ENCODE measurements around the gene CLMN.
"Not testable (repeated sequence)": the region's sequence is repeated elsewhere in the genome, so short reads cannot be mapped to it uniquely, and the experiment has no call there.

Gene CLMN

DNA sequence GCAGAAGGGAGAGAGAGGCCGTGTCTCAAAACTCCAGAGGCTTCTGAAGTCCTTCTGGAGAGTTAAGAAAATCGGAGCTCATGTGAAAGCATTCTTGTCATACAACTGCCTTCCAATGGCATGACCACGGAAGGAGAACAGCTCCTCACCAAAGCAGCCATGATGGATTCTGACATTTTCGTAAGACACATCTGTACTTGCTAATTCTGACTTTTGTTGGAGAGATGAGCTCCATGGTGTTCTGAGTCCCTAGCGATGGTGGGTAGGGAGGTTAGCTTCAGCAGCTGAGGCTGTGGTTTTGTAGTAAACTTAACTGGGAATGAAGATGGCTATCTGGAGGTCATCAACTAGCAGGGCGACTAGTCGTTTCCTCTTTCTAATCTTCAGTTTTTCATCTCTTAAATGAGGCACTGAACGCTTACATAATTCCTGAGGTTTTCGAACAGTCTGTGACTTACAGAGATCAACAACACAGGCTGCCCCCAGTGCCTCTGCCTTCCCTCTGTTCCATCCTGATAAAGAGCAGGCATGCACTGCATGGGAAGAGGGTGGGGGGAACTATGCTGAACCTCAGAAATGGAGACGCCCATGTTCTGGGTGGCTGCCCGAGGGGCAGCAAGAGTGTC is 133.8 kb downstream of the CLMN start:
- no peak for FAIRE-seq

DNA sequence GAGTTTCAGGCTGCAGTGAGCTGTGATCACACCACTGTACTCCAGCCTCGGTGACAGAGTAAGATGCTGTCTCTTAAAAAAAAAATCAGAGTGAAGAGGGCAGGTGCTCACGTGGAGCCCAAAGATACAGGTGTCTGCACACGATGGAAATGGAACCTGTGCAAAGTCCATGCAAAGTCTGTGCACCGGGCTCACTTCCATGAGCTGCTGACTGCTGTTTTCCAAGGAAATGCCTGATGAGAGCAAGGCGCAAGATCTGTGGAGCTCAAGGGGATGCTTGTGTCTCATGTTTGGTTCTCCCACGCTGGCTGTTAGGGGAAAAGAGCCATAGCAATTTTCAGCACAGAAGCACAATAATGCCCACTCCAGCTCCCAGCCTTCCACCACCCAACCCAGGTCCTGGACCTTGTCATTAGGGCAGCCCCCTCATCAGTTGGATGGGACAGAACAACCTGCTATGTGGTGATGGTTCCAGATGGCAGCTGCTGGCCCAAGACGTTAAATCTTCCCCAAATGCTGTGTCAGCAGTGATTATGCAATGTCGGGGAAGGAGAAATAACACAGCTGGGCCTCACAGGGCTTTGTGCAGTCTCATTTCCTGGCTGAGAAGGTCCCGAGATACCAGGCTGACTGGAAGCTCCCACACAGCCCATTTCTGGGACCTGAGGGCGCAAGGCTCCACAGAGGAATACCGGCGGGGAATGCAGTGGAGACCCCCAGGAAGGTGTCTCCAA is 134.5 kb downstream of the CLMN start:
- no peak for FAIRE-seq

DNA sequence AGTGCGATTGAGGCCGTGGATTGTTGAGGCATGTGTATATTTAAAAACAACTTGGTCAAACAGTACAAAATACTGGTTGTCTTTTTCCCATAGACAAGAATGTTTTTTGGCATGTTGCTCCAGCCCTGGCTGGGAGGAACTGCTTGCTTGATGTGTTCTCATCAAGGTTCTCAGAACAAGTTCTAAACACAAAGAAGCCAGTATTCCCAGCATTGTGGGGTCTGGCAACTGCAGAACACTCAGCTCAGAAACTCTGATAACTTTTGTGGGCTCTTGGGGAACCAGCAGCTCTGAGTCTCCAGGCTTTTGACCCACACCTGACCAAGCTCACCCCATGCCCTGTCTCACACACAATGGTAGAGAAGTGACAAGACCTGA is 135.3 kb downstream of the CLMN start:
- no peak for FAIRE-seq

DNA sequence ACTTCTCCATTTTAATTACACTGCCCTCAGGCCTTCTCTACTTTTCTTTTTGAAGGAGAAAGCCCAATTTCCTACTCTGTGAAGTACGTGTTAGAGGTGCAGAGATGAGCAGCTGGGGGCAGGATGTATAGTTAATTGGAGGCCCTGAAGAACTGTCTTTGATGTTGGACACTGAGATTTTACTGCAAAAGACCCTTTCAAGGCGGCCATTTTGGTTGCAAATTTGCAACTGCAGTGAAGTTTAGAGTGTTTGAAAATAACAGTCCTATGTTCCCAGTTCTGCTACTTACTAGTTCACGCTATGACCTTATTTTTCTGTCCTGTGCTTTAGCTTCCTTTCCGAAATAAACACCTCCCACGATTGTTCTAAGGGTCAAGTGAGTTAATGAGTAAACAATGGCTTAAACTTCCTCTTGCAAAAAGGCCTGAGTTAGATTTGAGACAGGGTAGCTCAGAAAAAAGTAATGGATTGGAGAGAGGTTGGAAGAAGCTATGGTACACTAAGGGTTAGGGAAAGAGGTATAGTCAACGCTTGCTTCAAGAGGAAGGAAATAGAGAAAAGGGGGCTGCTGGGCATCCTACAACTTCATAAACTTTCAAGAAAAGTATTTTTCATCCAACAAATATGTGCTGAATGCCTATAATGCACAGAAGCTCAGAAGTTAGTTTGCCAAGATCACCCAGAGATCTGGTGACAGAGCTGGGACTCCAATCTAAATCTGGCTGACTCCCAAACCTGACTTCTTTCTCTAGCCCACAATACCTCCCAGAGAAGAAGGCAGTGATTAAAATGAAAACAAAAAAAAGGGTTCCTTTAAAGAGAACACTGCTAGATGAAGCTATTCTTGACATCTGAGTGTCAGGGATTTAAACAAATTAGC is 135.9 kb downstream of the CLMN start:
- no peak for FAIRE-seq

DNA sequence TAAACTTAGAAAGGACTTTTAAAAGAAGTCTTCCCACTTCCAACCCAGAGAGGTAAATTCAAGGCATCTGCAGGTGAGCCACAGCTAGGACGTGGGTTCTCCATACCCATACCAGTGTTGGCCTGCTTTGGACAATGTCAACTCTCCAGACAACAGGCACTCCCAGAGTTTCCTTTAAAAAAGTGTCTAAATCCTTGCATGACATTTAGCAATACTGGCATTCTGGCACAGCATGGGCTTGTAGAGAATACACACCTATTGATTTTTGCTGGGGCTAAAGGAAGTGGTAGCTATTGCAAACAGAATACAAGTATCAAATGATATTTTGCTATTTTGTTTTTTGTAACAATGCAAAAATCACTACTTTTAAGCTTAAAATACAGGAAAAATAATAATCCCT is 136.6 kb downstream of the CLMN start:
- no peak for FAIRE-seq

DNA sequence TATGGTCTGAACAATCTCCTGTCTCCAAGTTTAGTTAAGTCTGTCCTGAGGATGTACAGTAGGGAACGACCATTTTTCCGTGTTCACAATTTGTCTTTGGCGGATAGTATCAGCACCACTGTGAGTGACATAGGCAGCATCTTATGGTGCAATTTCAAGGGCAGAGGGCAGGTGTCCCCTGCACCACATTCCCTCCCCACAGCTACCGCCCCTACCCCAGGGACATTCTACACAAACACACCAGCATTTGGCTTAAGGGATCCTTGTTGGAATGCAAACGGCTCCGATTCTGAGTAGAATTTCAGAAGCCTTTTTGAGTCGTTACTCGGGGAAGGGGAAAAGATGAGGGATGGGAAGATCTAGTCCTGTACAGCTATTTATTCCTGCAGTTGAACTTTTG is 137.3 kb downstream of the CLMN start:
- no peak for FAIRE-seq

DNA sequence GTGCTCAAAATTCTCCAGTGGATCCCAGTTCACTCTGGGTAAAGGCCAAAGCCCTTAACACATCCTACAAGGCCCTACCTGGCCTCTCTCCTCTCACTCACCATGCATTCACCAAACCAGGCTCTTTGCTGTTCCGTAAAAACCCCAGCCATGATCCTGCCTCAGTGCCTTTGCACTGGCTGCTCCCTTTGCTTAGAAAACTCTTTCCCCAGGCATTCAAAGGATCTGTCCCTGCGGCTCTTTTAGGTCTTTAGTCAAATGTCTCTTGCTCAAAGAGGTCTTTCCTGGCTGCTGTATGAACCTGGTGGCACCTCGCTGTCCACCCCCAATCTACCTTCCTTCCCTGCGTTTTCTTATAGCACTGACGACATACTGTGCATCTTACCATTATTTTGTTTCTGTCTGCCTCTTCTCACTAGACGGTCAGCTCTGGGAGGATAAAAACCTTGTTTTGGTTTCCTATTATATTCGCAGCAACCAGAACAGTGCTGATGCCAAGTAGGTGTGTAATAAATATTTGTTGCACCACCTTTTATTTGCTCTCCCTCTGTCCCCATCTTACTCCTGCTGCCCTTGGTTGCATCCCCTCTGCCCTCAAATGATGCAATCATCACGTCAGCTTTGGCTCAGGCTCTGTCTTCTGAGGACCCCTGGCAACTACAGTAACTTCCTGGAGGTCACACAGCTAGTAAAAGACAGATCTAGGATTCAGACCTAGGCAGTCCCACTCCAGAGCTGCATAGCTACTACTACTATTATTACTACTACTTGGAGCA is 138.6 kb downstream of the CLMN start:
- FAIRE-seq, result no peak

DNA sequence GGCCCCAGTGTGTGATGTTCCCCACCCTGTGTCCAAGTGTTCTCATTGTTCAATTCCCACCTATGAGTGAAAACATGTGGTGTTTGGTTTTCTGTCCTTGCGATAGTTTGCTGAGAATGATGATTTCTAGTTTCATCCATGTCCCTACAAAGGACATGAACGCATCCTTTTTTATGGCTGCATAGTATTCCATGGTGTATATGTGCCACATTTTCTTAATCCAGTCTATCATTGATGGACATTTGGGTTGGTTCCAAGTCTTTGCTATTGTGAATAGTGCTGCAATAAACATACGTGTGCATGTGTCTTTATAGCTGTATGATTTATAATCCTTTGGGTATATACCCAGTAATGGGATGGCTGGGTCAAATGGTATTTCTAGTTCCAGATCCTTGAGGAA is 144.0 kb downstream of the CLMN start:
- FAIRE-seq, result not testable (repeated sequence)

DNA sequence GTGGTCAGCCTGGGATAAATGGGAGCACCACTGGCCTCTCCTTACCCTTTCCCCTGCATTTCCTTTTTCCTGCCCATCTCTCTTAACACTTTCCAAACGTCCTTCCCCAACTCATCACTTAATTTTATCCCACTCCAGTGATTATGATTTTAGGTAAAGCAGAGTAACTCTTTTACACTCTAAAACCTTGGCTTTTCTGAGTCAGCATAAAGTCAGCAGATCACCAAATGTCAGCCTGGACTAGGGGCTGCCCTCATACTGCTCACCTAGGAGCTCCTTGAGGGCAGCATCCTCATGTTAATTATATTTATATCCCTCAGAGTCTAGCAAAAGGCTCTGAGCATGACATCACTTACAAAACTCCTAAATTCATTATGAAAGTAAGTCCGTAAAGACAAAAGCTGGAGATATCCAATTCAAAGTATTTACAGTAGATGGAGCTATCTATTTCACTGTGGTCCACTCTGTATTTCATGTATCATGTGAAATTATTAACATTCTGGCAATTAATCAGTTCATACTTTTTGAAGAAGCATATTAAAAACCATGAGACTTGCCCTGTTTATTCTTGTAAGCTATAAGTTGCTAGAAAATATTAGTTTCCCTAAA is 145.4 kb downstream of the CLMN start:
- peak; percentile 39 for FAIRE-seq

DNA sequence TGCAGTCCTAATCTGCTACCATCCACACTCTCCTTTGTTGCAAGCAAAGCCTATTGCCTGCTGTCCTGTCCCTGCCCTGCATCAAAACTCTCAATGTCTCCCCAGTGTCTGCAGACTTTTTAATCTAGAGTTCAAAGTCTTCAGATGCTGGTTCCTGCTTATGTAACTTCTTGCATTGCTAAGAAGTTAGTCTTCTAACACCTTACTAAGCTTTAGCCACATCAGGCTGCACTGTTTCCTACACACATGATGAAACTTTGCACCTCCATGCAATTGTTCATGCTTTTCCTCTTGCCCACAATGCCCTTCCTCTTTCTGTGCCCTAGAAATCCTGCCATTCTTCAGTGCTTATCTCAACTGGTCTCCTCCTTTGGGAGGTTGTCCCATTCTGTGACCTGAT is 146.2 kb downstream of the CLMN start:
- no peak for FAIRE-seq

DNA sequence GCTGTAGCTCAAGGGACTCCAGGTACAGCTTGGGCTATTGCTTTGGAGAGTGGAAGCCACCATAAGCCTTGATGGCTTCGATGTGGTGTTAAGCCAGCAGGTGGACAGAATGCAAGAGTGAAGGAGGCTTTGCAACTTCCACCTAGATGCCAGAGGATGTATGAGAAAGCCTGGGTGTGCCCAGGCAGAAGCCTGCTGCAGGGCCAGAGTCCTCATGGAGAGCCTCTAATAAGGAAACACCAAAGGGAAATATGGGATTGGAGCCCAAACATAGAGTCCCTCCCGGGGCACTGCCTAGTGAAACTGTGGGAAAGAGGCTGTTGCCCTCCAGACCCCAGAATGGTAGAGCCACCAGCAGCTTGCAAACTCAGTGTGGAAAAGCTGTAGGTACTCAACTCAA is 152.5 kb downstream of the CLMN start:
- FAIRE-seq, result no peak

DNA sequence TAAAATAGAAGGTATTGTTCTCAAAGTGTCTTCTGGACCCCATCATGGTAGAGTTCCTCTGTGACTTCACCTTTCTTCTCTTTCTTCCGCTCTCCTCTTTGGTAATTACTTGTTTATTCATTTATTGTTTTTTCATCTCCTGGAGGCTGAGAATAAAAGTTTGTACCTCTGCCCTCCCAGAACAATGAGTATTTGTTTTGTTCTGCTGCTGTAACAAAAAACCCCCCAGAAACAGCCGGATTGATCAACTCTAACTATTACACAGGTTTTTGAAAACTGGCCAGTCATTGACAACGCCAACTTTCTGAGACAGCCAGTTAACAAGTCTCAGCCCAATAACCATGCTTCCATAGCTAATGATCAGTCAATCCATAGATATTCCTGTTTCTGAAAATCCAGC is 154.2 kb downstream of the CLMN start:
- FAIRE-seq, result no peak

DNA sequence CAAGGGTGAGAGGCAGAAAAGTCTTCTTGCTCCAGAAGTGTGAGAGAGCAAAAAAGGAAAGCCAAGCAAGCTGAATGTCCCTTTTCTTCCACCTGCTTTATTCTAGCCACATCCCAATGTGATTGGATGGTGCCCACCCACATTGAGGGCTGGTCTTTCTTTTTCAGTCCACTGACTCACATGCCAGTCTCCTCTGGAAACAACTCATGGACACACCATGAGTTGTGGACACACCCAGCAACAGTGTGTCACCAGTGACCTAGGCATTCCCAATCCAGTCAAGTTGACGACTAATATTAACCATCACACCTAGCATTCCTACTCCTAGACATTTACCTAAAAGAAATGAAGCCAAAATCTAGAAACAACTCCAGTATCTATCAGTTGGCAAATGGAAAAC is 155.2 kb downstream of the CLMN start:
- no peak for FAIRE-seq

DNA sequence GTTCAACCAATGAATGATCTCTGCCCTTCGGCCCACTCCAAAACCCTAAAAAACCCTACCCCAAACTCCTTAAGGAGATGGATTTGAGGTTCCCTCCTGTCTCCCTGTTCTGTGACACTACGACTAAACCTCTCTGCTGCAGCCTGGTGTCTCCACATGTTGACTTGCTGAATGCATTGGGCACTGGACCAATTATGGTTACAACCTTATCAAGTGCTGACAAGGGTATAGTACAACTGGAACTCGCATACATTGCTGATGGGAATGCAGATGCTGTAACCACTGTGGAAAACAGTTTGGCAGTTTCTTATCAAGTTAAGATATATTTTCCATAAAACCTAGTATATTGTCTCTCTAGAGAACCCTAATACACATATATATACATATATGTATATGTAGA is 156.0 kb downstream of the CLMN start:
- FAIRE-seq, result no peak

DNA sequence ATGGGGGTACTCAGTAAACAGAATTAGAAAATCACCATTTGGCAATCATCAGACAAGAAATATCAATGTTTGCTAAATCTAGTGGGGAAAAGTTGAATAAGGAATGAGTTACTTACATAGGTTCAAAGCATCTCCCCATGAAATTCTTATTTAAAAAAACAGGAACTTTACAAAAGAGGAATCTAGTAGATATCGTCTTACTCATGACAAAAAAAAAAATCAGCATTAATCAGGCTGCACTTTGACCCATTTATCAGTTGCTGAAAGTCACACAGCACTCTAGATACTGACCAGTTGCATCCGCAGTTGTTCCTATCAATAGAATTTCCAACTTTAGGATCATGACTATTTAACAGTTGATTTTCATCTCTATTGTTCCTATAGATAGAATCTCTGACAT is 156.6 kb downstream of the CLMN start:
- no peak for FAIRE-seq

DNA sequence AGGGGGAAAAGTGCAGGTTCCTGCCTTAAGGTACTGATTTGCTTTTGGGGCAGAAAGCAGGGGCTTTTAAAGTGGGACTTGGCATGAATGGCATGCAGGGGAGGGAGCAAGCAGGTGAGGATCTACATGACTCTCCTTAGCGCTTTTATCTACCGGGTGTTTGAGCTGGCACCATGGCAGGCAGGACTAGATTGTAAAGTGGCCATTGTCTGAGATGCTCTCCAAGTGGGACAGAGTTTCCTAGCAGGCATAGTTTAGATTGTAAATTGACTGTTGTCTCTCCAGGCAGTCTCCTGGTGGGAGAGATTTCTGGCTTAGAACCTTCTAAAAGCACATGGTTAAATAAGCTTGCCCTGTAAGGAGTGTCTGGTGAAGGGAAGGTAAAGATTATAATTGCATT is 157.1 kb downstream of the CLMN start:
- FAIRE-seq, result no peak

DNA sequence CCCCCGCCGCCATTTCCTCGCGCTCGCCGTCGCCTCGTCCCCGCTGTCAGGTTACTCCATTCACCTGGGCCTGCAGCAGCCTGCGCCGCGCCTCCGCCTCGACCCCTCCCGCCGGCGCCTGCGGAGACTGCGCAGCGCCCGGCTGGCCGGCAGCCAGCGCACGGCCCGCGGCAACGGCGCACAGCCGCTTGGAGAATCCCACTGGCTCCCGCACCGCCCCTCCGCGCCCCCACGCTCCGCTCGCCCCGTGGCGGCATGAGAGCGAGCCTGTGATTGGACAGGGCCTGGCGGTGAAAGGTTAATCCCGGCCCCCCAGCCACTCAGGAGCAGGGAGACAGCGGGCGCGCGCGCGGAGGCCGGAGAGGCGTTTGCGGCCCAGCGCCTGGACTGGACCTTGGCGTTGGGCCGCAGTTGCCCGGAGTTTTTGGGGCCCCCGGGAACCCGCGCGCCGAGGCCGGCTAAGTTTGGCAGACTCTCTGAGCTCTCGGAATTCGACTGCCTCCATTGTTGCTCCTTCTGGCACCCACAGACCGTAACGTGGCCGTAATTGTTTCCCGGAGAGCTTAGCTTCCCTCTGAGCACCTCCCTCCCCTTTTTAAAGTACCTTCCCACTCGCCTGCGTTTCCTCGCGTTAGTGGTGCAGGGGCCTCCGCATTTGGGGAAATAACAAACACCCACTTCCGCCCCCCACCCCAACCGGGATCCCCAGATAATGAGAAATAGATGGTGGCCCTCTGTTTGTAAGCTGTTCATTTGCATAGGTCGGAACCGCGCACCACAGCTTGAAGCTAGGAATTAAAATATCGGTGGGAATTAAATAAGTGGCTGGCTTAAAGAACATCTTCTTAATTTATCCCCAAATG is 162.2 kb downstream of the CLMN start, which contains the start of gene DICER1:
DICER1 (minus strand) TSS at position 203 of the 863 bp plus-strand sequence. CDS start 24,071 bp downstream, outside the sequence.
- FAIRE-seq, result no peak

DNA sequence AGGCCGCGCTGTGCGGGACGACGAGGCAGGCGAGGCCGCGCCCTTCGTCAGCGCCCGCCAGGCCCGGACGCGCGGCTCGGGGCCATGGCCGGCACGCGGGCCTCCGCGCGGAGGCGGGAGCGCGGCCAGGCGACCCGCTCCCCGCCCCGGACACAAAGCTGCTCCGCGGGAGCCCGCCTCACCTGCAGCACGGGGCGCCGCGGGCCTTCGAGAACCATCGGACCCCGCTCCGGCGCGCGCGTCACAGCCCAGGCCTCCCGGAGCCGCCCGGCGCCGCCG is 162.7 kb downstream of the CLMN start:
- no peak for FAIRE-seq

DNA sequence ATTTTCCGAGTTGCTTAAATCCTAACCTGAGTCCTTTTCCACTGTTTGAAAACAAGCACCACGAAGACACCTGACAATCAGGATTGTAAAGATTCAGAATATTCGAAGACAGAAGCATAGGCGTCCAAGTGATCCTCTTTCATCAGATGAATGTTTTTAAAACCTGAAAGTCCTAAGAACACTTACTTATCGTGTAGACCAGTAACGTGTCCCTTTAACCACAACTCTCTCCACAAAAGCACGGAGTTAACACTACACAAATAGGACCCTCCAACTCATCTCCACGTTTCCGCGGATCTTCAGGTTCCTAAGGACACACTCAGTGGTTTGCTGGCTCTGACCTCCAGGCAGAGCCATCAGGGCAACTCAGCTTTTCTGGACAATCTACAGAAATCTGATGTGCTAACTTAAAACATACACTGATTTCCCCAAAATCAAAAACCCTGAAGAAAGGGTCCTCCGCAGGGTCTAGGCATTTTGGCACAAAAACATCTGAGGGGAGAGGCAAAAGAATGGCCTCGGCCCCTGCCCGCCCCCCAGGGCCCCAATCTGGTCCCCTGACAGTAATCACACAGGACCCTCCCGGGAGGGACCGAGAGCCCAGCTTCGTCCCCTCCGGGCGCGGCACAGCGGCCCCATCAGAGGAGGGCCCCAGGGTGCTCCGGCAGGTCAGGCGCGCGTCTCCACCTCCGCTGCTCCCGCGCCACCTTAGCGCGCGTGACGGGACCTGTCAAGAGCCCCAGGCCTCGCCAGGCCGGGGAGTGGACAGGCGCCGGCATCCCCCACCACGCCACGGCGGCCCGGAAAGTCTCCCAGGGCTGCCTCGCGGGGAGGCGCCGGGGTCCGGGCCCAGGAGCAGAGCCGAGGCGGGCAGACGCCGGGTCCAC is 163.3 kb downstream of the CLMN start:
- FAIRE-seq, result no peak

DNA sequence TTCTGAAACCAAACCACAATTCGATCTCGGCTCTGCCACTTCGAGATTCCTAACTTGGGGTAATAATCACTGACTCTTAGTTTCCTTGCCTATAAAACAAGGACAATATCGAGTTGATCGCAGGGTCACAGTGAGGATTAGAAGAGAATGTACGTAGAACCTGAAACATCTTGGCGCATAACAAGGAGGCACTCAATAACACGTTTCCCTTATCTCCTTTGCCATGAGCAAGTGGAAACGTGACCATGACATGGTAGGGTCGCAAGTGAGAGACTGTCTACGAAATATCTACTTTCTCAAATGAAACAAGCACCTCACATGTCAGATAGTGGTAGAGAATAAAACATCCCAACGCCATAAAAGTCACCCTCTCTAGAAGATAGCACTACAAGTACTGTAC is 164.7 kb downstream of the CLMN start:
- FAIRE-seq, result no peak

DNA sequence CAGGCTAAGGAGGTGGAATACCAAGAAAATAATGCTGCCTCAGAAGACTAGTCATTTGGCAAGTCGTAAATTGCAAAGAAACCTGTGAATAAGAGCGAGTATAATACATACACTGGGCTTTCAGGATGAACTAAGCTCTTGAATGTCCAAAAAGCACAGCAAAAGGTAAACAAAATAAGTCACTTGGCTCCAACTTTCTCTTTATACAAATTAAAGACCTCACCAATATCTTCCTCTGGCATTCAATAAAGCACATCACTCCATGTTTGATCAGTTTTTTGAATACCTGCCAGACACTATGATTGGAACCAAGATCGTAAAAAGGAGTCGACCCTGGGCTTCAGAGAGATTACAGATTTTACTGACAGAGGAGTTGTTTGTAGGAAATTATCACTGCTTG is 165.8 kb downstream of the CLMN start:
- no peak for FAIRE-seq

Measured in A204.1 (cell line).